Endothelial cell (in vitro differentiated cells): Measurements from ENCODE around the gene CCDC106. TPM values are rescaled to one million over a fixed set of nuclear protein-coding genes. Genes with fewer than 3 reads are reported as not detected.
A peak's percentile ranks its signal among the peaks of the same experiment; 100 is the strongest.

Source experiments
- DNase-seq: peaks from one replicate; pipeline ENCODE4 v3.0.0; 2021; ENCODE audit warnings: low spot score
- H3K27ac Mint-ChIP-seq: one replicate; pipeline ENCODE4 v1.8.0; 2021; ENCODE audit warnings: mixed read lengths, inconsistent platforms; ENCODE audit not compliant: unreplicated experiment
- H3K27me3 Mint-ChIP-seq: one replicate; pipeline ENCODE4 v1.8.0; 2021; ENCODE audit warnings: mild to moderate bottlenecking, moderate library complexity, mixed read lengths, inconsistent platforms; ENCODE audit not compliant: unreplicated experiment
- H3K36me3 Mint-ChIP-seq: one replicate; pipeline ENCODE4 v1.8.0; 2021; ENCODE audit warnings: mild to moderate bottlenecking, low read depth, mixed read lengths, inconsistent platforms; ENCODE audit not compliant: unreplicated experiment
- H3K4me1 Mint-ChIP-seq: one replicate; pipeline ENCODE4 v1.8.0; 2021; ENCODE audit warnings: mild to moderate bottlenecking, mixed read lengths, inconsistent platforms; ENCODE audit not compliant: unreplicated experiment
- H3K4me3 Mint-ChIP-seq: one replicate; pipeline ENCODE4 v1.8.0; 2021; ENCODE audit warnings: mild to moderate bottlenecking, mixed read lengths, inconsistent platforms; ENCODE audit not compliant: unreplicated experiment
- H3K9me3 Mint-ChIP-seq: one replicate; pipeline ENCODE4 v1.8.0; 2021; ENCODE audit warnings: mixed read lengths, inconsistent platforms; ENCODE audit not compliant: unreplicated experiment
- CTCF ChIP-seq: fragments of 200-600 bp; sonication (generic); IDR thresholded peaks from one replicate; pipeline ENCODE4 v1.5.0; 2021; ENCODE audit warnings: antibody characterized with exemption; ENCODE audit not compliant: unreplicated experiment
- total RNA-seq: library from RNA; stranded (reverse); fragmentation: NEBNext Ultra II Directional; extraction: Animal tissue kit (Norgen Biotek cat#: 25700); gene quantifications from one replicate; pipeline ENCODE4 v1.2.1, GENCODE V29; 2021; ENCODE audit not compliant: unreplicated experiment

Gene CCDC106
- total RNA-seq, 1 donor from 2014 or later = 20.1 TPM

GRCh38 chr19:55658846-55659459 lies 10.9 kb downstream of the CCDC106 start:
- Mint-ChIP-seq H3K4me1 (peaks cover 75% of the 10 kb centered on the region), H3K27ac (peak overlapping the region; percentile 96), H3K36me3 (peaks cover 47% of the 10 kb centered on the region), H3K9me3 (no peaks in the 10 kb centered on the region), H3K4me3 (peak overlapping the region; percentile 83), H3K27me3 (peaks cover 44% of the 10 kb centered on the region)
- TF ChIP-seq CTCF = no peak
- no peak for DNase-seq

GRCh38 chr19:55659822-55660221 lies 11.8 kb downstream of the CCDC106 start:
- no peaks in the 10 kb centered on the region for H3K9me3 Mint-ChIP-seq
- DNase-seq = no peak
- TF ChIP-seq CTCF = no peak
- H3K27me3 Mint-ChIP-seq = peaks cover 46% of the 10 kb centered on the region
- peak overlapping the region; percentile 83 for H3K4me3 Mint-ChIP-seq
- H3K27ac Mint-ChIP-seq = peak overlapping the region; percentile 96
- peaks cover 52% of the 10 kb centered on the region for H3K36me3 Mint-ChIP-seq
- peaks cover 70% of the 10 kb centered on the region for H3K4me1 Mint-ChIP-seq

GRCh38 chr19:55660404-55660803 lies 12.4 kb downstream of the CCDC106 start:
- no peaks in the 10 kb centered on the region for H3K9me3 Mint-ChIP-seq
- peaks cover 54% of the 10 kb centered on the region for H3K36me3 Mint-ChIP-seq
- no peak for DNase-seq
- H3K27ac Mint-ChIP-seq = peak overlapping the region; percentile 96
- peaks cover 69% of the 10 kb centered on the region for H3K4me1 Mint-ChIP-seq
- peaks cover 46% of the 10 kb centered on the region for H3K27me3 Mint-ChIP-seq
- TF ChIP-seq CTCF = no peak
- H3K4me3 Mint-ChIP-seq = peak overlapping the region; percentile 83

- H3K27ac Mint-ChIP-seq = no peak overlapping the region
- H3K9me3 Mint-ChIP-seq = no peaks in the 10 kb centered on the region
- TF ChIP-seq CTCF = no peak
- H3K36me3 Mint-ChIP-seq = peaks cover 51% of the 10 kb centered on the region
- H3K4me1 Mint-ChIP-seq = peaks cover 66% of the 10 kb centered on the region
- DNase-seq = no peak
- H3K4me3 Mint-ChIP-seq = no peak overlapping the region
- H3K27me3 Mint-ChIP-seq = peaks cover 40% of the 10 kb centered on the region
Measured at GRCh38 chr19:55660991-55661390, 13.0 kb downstream of the CCDC106 start.

GRCh38 chr19:55661826-55662225 lies 13.8 kb downstream of the CCDC106 start:
- Mint-ChIP-seq H3K27me3 (peaks cover 37% of the 10 kb centered on the region), H3K4me1 (peaks cover 58% of the 10 kb centered on the region), H3K9me3 (no peaks in the 10 kb centered on the region), H3K4me3 (peak overlapping the region; percentile 74), H3K36me3 (peaks cover 54% of the 10 kb centered on the region), H3K27ac (peak overlapping the region; percentile 77)
- DNase-seq = no peak
- no peak for TF ChIP-seq CTCF
